ENCODE data around the gene TRIP6. TPM values are rescaled to one million over a fixed set of nuclear protein-coding genes. Genes with fewer than 3 reads are reported as not detected.

The TRIP6 gene
- total and polyA plus RNA-seq, 2 donors = 38.0 to 80.0 TPM

DNA sequence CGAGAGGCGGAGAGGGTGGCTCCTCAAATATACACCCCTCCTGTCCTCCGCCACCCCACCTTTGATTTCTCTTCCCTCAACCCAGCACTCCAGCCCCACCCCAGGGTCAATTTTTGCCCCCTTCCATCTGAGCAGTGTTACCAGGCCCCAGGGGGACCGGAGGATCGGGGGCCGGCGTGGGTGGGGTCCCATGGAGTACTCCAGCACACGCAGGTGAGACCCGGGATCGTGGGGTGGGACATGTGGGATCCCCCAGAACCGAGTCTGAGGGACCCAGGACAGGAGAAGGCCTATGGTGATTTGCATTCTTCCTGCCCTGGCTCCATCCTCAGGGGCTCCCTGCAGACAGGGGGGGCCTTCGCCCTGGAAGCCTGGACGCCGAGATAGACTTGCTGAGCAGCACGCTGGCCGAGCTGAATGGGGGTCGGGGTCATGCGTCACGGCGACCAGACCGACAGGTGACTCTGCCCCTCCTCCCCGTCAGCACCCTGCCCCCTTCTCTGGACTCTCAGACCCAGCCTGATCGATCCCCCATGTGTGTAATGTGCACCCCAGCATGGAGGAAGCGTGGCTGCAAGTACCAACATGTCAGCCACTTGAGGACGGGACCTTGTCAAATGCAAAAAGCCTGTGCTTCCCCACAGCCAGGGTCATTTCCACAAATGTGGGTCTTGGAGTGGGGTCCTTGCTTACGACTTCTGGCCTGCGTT, 744 bp downstream of the TRIP6 start:
- H3K4me3 ChIP-seq (ENCODE audit: low read depth, low read length) = peak overlapping the region; percentile 67
- no peak for DNase-seq (ENCODE audit: extremely low spot score)
- peak overlapping the region; percentile 89 for H3K27ac ChIP-seq (ENCODE audit: low read depth)
- H3K4me1 ChIP-seq (ENCODE audit: insufficient read depth) = no peaks in the 10 kb centered on the region
- peaks cover 3% of the 10 kb centered on the region for H3K36me3 ChIP-seq (ENCODE audit: insufficient read depth)
- WGBS = 11% methylated on average over 27 of the region's 27 CpGs

- DNase-seq (ENCODE audit: extremely low spot score) = no peak
- no peak overlapping the region for H3K27ac ChIP-seq (ENCODE audit: low read depth)
- no peak overlapping the region for H3K4me3 ChIP-seq (ENCODE audit: low read depth, low read length)
- H3K4me1 ChIP-seq (ENCODE audit: insufficient read depth) = no peaks in the 10 kb centered on the region
- peaks cover 3% of the 10 kb centered on the region for H3K36me3 ChIP-seq (ENCODE audit: insufficient read depth)
- 90% methylated on average over 10 of the region's 10 CpGs for WGBS
Measured at GRCh38 chr7:100873599-100874299, 6.6 kb downstream of the TRIP6 start.

DNA sequence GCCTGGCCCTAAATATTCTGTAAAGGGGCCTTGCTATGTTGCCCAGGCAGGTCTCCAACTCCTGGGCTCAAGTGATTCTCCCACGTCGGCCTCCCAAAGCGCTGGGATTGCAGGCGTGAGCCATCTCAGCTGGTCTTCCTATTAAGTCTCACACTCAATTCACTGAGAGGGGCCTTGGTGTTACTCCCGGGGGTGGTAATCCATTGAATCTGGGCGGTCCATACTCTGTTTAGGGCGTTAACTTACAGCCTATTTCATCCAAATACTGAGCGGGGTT, 7.1 kb downstream of the TRIP6 start:
- Histone ChIP-seq H3K4me1 (ENCODE audit: insufficient read depth) (no peaks in the 10 kb centered on the region), H3K27ac (ENCODE audit: low read depth) (peak overlapping the region; percentile 98), H3K4me3 (ENCODE audit: low read depth, low read length) (peak overlapping the region; percentile 91), H3K36me3 (ENCODE audit: insufficient read depth) (peaks cover 3% of the 10 kb centered on the region)
- WGBS = 50% methylated on average over 8 of the region's 8 CpGs
- no peak for DNase-seq (ENCODE audit: extremely low spot score)

GRCh38 chr7:100874577-100875355, 7.6 kb downstream of the TRIP6 start, which contains the start of gene SRRT:
Gene SRRT (plus strand): TSS chr7:100875103. CDS start chr7:100875591, 488 bp downstream.
- WGBS = 2% methylated on average over 79 of the region's 79 CpGs
- peak; percentile 98 for DNase-seq (ENCODE audit: extremely low spot score)
- H3K4me3 ChIP-seq (ENCODE audit: low read depth, low read length) = peak within 1 kb of the TSS; percentile 91
- H3K4me1 ChIP-seq (ENCODE audit: insufficient read depth) = no peaks in the 10 kb centered on the region
- H3K27ac ChIP-seq (ENCODE audit: low read depth) = peak within 1 kb of the TSS; percentile 98
- H3K36me3 ChIP-seq (ENCODE audit: insufficient read depth) = peaks cover 3% of the 10 kb centered on the region

- 1% methylated on average over 36 of the region's 39 CpGs for WGBS
- DNase-seq (ENCODE audit: extremely low spot score) = no peak
- H3K4me1 ChIP-seq (ENCODE audit: insufficient read depth) = no peaks in the 10 kb centered on the region
- H3K27ac ChIP-seq (ENCODE audit: low read depth) = peak overlapping the region; percentile 91
- H3K4me3 ChIP-seq (ENCODE audit: low read depth, low read length) = peak overlapping the region; percentile 91
- peaks cover 3% of the 10 kb centered on the region for H3K36me3 ChIP-seq (ENCODE audit: insufficient read depth)
Measured at GRCh38 chr7:100875356-100875751, 8.2 kb downstream of the TRIP6 start.

- H3K36me3 ChIP-seq (ENCODE audit: insufficient read depth) = peaks cover 6% of the 10 kb centered on the region
- H3K4me1 ChIP-seq (ENCODE audit: insufficient read depth) = no peaks in the 10 kb centered on the region
- no peak for DNase-seq (ENCODE audit: extremely low spot score)
- H3K27ac ChIP-seq (ENCODE audit: low read depth) = no peak overlapping the region
- 78% methylated on average over 7 of the region's 7 CpGs for WGBS
- H3K4me3 ChIP-seq (ENCODE audit: low read depth, low read length) = no peak overlapping the region
Measured at GRCh38 chr7:100878013-100878412, 10.8 kb downstream of the TRIP6 start.

DNA sequence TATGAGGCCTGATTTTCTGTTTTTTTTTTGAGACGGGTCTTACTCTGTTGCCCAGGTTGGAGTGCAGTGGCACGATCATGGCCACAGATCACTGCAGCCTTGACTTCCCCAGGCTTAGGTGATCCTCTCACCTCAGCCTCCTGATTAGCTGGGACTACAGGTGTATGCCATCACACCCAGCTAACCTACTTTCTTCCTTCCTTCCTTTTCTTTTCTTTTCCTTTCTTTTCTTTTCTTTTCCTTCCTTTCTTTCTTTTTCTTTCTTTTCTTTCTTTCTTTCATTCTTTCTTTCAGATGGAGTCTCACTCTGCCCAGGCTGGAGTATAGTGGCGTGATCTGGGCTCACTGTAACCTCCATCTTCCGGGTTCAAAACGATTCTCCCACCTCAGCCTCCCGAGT, 11.5 kb downstream of the TRIP6 start:
- 77% methylated on average over 6 of the region's 6 CpGs for WGBS
- DNase-seq (ENCODE audit: extremely low spot score) = no peak
- no peak overlapping the region for H3K4me3 ChIP-seq (ENCODE audit: low read depth, low read length)
- no peaks in the 10 kb centered on the region for H3K4me1 ChIP-seq (ENCODE audit: insufficient read depth)
- peaks cover 6% of the 10 kb centered on the region for H3K36me3 ChIP-seq (ENCODE audit: insufficient read depth)
- H3K27ac ChIP-seq (ENCODE audit: low read depth) = no peak overlapping the region

GRCh38 chr7:100879685-100880261, 12.6 kb downstream of the TRIP6 start:
- whole genome bisulfite sequencing = 84% methylated on average over 11 of the region's 11 CpGs
- Histone ChIP-seq H3K27ac (ENCODE audit: low read depth) (no peak overlapping the region), H3K4me1 (ENCODE audit: insufficient read depth) (no peaks in the 10 kb centered on the region), H3K36me3 (ENCODE audit: insufficient read depth) (peaks cover 8% of the 10 kb centered on the region), H3K4me3 (ENCODE audit: low read depth, low read length) (no peak overlapping the region)
- no peak for DNase-seq (ENCODE audit: extremely low spot score)

DNA sequence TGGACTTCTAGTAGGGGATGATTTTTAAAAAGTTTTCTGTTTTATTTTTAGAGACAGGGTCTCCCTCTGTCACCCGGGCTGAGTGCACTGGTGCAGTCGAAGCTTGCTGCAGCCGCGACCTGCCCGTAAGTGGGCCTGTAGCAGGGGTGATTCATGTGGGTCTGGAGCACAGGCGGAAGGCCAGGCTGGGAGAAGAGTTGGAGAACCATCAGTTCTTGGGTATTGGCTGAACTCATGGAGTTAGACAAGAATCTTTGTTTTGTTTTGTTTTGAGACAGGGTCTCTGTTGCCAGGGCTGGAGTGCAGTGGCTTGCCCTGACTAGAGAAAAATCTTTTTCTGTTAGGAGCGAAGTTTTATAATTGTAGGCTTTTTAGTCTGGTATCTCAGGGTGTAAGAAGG, 13.5 kb downstream of the TRIP6 start:
- Histone ChIP-seq H3K27ac (ENCODE audit: low read depth) (no peak overlapping the region), H3K36me3 (ENCODE audit: insufficient read depth) (peaks cover 8% of the 10 kb centered on the region), H3K4me3 (ENCODE audit: low read depth, low read length) (no peak overlapping the region), H3K4me1 (ENCODE audit: insufficient read depth) (no peaks in the 10 kb centered on the region)
- no peak for DNase-seq (ENCODE audit: extremely low spot score)
- 87% methylated on average over 7 of the region's 7 CpGs for WGBS

- no peaks in the 10 kb centered on the region for H3K4me1 ChIP-seq (ENCODE audit: insufficient read depth)
- 96% methylated on average over 20 of the region's 20 CpGs for WGBS
- H3K36me3 ChIP-seq (ENCODE audit: insufficient read depth) = peaks cover 8% of the 10 kb centered on the region
- no peak overlapping the region for H3K4me3 ChIP-seq (ENCODE audit: low read depth, low read length)
- H3K27ac ChIP-seq (ENCODE audit: low read depth) = no peak overlapping the region
- DNase-seq (ENCODE audit: extremely low spot score) = no peak
Measured at GRCh38 chr7:100881136-100881535, 13.9 kb downstream of the TRIP6 start.

DNA sequence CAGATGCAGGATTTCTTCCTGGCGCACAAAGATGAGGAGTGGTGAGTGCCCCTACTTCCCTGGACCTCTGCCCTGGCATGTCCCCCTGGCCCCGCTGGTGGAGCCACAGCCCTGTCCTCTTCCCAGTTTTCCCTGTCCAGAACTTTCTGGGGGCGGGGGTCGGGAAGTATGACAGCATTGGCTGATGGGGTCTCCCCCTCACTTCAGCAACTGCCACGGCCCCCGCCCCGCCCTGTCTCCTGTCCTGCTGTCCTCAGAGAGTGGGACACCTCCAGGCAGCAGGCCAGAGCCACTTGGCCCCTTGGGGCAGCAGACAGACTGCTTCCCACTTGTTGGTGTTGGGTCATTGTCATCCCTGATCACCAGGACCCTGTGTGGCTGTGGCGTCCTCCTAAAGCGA, 15.0 kb downstream of the TRIP6 start:
- H3K27ac ChIP-seq (ENCODE audit: low read depth) = no peak overlapping the region
- WGBS = 94% methylated on average over 9 of the region's 9 CpGs
- no peak for DNase-seq (ENCODE audit: extremely low spot score)
- H3K4me1 ChIP-seq (ENCODE audit: insufficient read depth) = no peaks in the 10 kb centered on the region
- H3K36me3 ChIP-seq (ENCODE audit: insufficient read depth) = peaks cover 8% of the 10 kb centered on the region
- no peak overlapping the region for H3K4me3 ChIP-seq (ENCODE audit: low read depth, low read length)

- no peaks in the 10 kb centered on the region for H3K4me1 ChIP-seq (ENCODE audit: insufficient read depth)
- H3K36me3 ChIP-seq (ENCODE audit: insufficient read depth) = peaks cover 8% of the 10 kb centered on the region
- DNase-seq (ENCODE audit: extremely low spot score) = no peak
- no peak overlapping the region for H3K27ac ChIP-seq (ENCODE audit: low read depth)
- 93% methylated on average over 24 of the region's 24 CpGs for WGBS
- H3K4me3 ChIP-seq (ENCODE audit: low read depth, low read length) = no peak overlapping the region
Measured at GRCh38 chr7:100882785-100883526, 15.8 kb downstream of the TRIP6 start.

Data from urinary bladder (tissue), 4 donors.